Motor neuron (in vitro differentiated cells): Measurements from ENCODE around the gene FXYD1. TPM values are rescaled to one million over a fixed set of nuclear protein-coding genes. Genes with fewer than 3 reads are reported as not detected.

Experiments used
- ATAC-seq, 8 experiments: fragments of 200-7000 bp; cut with Tn5 transposase; replicated peaks in 6 of 8; 2 replicates each; pipeline ENCODE4 v1.8.0; 2021; ENCODE audit warnings: mild to moderate bottlenecking in 8 of 8, moderate library complexity in 8 of 8
- H3K27ac ChIP-seq, 2 donors: fragments of 250-450 bp; sonication (Bioruptor Pico); 2 replicates each; pipeline ENCODE4 v1.9.0; 2021; ENCODE audit warnings: antibody characterized with exemption in 2 of 2, mild to moderate bottlenecking in 2 of 2, moderate library complexity in 1 of 2
- H3K4me1 ChIP-seq, 2 donors: fragments of 250-450 bp; sonication (Bioruptor Pico); replicated peaks in 1 of 2; 2 replicates each; pipeline ENCODE4 v1.6.1; 2021; ENCODE audit warnings: antibody characterized with exemption in 2 of 2, mild to moderate bottlenecking in 2 of 2, moderate library complexity in 1 of 2
- H3K4me3 ChIP-seq, 5 donors: fragments of 250-450 bp; sonication (Bioruptor Pico); 2 replicates each; pipeline ENCODE4 v1.9.0; 2021; ENCODE audit warnings: antibody characterized with exemption in 5 of 5, mild to moderate bottlenecking in 5 of 5, moderate library complexity in 4 of 5
- WGBS, 10 experiments: fragments of 450-650 bp; shearing (Covaris generic); methylation state at CpG; one replicate each; pipeline ENCODE4 v1.0.0; 2022; 5-methylcytosine and 5-hydroxymethylcytosine counted together
- in situ Hi-C, 9 experiments: fragments of 400-800 bp; cut with MboI; loops; one replicate each; pipeline ENCODE4 v1.15.0; 2021; ENCODE audit warnings: low sequenced_read_pairs in 9 of 9, low pct_unique_long_range_greater_than_20kb in 2 of 9; ENCODE audit not compliant: unreplicated experiment in 9 of 9
- total RNA-seq, 8 experiments: library from RNA; unstranded; fragments of 300-600 nt; gene quantifications; 2 replicates each; pipeline versions ENCODE4 v1.2.3 to v1.2.4, GENCODE V29; 2022

Gene FXYD1
- 10 to 100 TPM in 2 of 8 experiments, 1 to 10 TPM in 6; 1.2 to 10.7 (median 3.1) TPM for total RNA-seq

DNA sequence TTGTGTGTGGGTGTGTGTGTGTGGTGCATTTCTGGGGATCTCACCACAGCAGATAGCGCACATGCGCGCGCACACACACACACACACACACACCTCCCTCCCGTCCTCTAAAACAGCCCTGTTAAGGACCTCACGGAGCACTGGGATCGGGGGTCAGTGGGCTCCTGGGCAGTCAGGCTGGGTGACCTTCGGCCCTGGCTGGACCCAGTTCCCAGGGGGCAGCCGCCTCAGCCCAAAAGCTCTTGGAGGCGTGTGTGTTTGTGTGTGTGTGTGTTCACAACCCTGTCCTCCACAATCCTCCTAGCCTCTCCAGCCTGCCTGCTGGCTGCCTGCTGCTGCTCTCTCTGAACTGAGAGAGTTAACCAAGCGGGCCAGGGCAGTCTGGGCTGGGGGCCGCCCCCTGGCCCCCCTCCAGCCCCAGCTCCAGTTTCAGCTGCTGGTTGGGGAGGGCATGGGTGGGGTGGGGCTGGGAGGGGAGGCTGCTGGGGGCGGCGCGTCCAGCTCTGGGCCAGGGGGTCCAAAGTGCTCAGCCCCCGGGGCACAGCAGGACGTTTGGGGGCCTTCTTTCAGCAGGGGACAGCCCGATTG, at the start of gene FXYD1:
FXYD1 (plus strand) TSS at position 520 of the 588 bp plus-strand sequence. CDS start 1,256 bp downstream, outside the sequence.
- H3K4me3 ChIP-seq, result peak within 1 kb of the TSS in 1 of 5 donors; percentile 1
- in situ Hi-C loops, result no loop called here

DNA sequence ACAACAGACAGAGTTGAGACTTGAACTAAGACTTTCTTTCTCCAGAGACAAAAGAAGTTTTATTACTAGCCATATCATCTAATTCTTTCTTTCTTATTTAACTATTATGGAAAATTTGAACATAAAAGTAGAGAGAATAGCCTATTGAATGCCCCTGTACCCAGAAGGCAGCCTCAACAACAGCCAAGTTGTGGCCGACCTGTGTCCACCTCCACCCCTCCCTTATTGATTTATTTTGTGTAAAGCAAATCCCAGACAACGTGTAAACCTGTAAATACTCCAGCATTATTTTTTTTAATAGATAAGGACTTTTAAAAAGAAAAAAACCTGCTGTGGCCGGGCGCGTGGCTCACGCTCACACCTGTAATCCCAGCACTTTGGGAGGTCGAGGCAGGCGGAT, 49.1 kb upstream of the FXYD1 start:
- in situ Hi-C loops, result no loop called here
- Histone ChIP-seq H3K4me3 (no peak overlapping the region), H3K4me1 (no peaks in the 10 kb centered on the region), H3K27ac (no peak overlapping the region)
- ATAC-seq, result no peak
- 40 to 92% (median 60%) methylated on average over 1 to 6 of the region's 8 CpGs; no CpG with 5 or more reads in 3 of the 10 experiments for WGBS, 10 experiments

More for the DNA sequence above, at the start of gene FXYD1:
- Histone ChIP-seq H3K27ac (peak within 1 kb of the TSS; percentile 13 to 53), H3K4me1 (peaks cover 49% of the 10 kb centered on the region in 2 donors)
- ATAC-seq, result peak in 2 of 8 experiments; percentile 1
- WGBS, 10 experiments, result 0 to 100% methylated on average over 1 of the region's 18 CpGs; no CpG with 5 or more reads in 8 of the 10 experiments

DNA sequence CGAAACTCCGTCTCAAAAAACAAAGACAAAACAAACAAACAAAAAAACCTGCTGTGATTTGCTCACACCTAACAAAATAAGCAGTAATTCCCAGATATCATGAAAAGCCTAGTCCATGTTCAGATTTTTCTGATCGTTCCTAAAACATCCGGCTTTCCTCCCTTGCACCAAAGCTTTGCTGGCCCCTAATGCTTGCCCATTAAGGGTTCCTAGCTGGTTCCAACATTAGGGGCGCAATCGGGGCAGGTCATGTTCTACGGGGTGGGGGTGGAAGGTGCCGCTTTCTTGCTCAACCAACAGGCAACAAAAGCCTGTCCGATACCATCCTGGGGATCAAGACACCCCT, 48.5 kb upstream of the FXYD1 start:
- no peak overlapping the region for H3K4me3 ChIP-seq
- H3K4me1 ChIP-seq, result no peaks in the 10 kb centered on the region
- H3K27ac ChIP-seq, result no peak overlapping the region
- ATAC-seq, result peak in 1 of 8 experiments; percentile 26
- 0 to 100% (median 33%) methylated on average over 1 to 7 of the region's 9 CpGs; no CpG with 5 or more reads in 3 of the 10 experiments for WGBS, 10 experiments
- in situ Hi-C loops, result no loop called here

DNA sequence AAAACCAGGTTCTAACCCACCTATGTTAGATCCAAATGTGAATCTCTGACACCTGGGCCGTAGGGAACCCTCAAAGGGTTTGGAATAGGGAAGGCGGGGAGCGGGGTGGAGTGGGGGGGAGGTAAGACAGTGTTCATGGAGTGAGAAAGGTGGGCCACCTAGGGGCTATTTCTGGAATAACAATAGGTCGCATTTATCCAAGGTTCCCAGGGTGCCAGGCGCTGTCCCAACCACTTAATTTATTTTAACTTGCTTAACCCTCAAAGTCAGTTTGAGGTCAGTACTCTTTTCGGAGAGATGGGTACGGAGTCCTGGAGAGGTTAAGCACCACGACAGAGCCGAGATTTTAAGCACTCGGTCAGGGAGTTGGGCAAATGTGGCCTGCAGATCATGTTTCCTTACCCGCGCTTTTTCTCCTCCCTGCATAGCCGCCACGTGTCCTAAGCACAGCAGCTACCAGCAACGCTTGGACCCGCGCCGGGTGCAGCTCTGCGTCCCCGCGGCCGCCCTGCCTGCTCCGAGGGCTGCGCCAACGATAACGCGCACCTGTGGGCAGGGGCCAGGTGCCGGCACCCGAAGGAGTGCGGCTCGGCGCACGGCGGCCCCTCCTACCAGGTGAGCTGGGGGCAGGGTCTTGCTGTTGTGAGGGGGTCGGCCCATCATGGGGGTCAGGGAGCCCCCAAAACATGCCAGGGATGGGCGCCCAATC, 48.0 kb upstream of the FXYD1 start:
- no peak overlapping the region for H3K27ac ChIP-seq
- in situ Hi-C loops, result no loop called here

DNA sequence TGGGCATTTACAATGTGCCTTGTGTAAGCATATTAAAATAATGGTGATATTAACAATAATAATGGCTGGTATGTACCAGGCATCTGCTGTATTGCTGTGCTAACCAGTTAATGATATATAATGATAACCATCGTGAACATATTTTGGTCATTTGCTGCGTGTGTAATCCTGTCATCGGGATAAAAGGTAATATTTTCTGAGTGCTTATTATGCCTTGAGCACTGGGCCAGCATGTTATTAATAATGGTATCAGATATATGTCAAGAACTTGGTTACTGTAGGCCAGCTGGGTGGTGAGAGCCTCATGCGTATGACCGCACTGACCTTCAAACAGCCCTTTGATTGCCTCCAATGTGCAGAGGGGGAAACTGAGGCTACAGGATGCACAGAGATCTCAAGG, 45.2 kb upstream of the FXYD1 start:
- Histone ChIP-seq H3K27ac (no peak overlapping the region), H3K4me1 (no peaks in the 10 kb centered on the region), H3K4me3 (no peak overlapping the region)
- WGBS, 10 experiments, result 59 to 100% (median 88%) methylated on average over 1 to 5 of the region's 5 CpGs
- no peak for ATAC-seq
- in situ Hi-C loops, result no loop called here

More for the DNA sequence above, 48.0 kb upstream of the FXYD1 start:
- WGBS, 10 experiments, result 0 to 60% (median 0%) methylated on average over 1 to 5 of the region's 36 CpGs; no CpG with 5 or more reads in 4 of the 10 experiments
- Histone ChIP-seq H3K4me3 (no peak overlapping the region), H3K4me1 (no peaks in the 10 kb centered on the region)
- ATAC-seq, result peak; percentile 55 to 98 (median 67)

DNA sequence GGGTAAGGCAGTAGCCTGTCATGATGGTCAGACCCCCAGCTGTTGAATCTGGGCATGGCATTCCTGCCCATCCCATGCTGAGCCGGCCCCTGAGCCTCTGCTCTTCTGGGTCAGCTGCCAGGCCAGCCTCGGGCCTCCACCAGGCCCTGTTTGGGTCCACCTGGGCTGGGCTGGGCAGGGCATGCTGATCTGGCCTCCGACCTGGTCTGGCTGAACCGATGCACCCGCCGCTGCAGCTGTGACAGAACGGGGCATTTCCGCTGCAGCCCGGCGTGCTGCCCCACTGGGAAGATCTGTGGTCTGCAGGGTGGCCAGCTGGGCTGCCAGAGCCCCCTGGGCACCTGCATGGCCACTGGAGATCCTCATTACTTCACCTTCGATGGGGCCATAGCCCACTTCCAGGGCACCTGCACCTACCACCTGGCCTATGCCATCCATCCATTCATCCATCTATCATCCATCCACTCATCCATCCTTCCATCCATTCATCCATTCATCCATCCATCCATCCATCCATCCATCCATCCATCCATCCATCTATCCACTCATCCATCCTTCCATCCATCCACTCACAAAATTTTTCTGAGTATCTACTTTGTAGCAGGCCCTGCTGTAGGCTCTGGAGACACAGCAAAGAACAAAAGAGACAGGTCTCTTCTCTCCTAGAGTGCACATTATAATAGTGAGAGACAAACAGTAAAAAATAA, 44.5 kb upstream of the FXYD1 start:
- Histone ChIP-seq H3K4me1 (no peaks in the 10 kb centered on the region), H3K4me3 (no peak overlapping the region), H3K27ac (no peak overlapping the region)
- WGBS, 10 experiments, result 60 to 100% (median 80%) methylated on average over 1 to 3 of the region's 11 CpGs; no CpG with 5 or more reads in 5 of the 10 experiments
- ATAC-seq, result no peak
- in situ Hi-C loops, result no loop called here

DNA sequence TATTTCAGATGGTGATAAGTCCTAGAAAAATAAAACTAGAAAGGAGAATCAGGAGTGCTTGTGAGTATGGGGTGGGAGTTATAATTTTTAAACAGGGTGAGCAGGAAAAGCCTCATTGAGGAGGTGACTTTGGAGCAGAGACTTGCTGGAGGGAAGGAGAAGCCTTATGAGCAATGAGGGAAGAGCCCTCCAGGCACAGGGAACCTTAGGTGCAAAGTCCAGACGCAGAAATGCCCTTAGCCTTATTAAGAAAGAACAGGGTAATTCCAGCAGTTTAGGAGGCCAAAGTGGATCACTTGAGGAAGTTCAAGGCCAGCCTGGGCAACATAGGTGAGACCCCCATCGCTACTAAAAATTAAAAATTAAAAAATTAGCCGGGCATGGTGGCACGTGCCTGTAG, 44.0 kb upstream of the FXYD1 start:
- no peak for ATAC-seq
- H3K4me1 ChIP-seq, result no peaks in the 10 kb centered on the region
- WGBS, 10 experiments, result 36 to 100% (median 90%) methylated on average over 1 to 4 of the region's 4 CpGs; no CpG with 5 or more reads in 1 of the 10 experiments
- H3K27ac ChIP-seq, result no peak overlapping the region
- no peak overlapping the region for H3K4me3 ChIP-seq
- in situ Hi-C loops, result no loop called here

DNA sequence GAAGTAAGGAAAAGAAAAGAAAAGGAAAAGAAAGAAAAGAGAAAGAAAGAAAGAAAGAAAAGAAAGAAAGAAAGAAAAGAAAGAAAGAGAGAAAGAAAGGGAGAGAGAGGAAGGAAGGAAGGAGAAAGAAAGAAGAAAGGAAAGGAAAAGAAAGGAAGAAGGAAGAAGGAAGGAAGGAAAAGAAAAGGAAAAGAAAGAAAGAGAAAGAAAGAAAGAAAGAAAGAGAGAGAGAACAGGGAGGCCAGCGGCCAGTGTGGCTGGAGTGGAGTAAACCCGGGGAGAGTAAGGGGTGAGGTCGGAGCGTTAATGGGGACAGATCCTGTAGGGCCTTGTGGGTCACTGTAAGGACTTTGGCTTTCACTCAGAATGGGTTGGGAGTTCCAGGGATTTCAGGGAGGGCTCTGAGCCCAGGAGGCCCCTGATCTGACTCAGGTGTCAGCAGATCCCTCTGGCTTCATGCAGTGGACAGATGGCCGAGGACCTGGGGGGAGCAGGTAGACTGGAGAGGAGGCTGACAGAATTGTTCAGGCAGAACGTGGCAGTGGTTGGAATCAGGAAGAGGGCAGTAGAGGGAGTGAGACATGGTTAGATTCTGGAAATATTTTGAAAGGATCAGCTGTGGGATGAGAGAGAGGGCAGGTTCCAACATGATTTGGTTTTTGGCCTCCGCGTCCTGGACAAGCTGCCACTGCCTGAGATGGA, 42.8 kb upstream of the FXYD1 start:
- WGBS, 10 experiments, result 44 to 94% (median 65%) methylated on average over 3 to 8 of the region's 8 CpGs
- H3K27ac ChIP-seq, result no peak overlapping the region
- no peak for ATAC-seq
- in situ Hi-C loops, result no loop called here
- no peaks in the 10 kb centered on the region for H3K4me1 ChIP-seq
- H3K4me3 ChIP-seq, result no peak overlapping the region

DNA sequence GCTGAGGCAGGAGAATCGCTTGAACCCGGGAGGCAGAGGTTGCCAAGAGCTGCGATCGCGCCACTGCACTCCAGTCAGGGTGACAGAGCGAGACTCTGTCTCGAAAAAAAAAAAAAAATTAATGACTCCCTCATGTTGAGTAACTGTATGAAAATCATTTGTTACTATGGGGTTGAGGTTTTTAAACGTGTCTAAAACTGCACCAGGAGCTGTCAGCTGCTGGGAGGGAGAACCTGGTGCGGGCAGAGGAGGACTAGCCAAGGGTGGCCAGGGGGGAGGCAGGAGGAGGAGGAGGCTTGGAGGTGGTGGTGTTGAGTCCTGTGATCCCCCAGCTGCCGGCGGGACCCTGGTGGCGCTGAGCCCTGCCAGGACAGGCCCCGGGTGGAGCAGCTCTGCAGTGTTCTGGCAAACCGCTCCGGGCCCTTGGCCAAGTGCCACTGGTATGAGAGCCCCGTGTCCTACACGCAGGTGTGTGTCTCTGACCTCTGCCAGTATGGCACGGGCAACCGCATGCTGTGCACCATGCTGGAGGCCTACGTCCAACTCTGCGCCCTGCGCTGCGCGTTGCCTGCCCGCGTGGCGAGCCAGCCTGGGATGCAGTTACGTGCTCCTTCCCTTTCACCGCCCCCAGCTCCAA, 40.1 kb upstream of the FXYD1 start:
- in situ Hi-C loops, result no loop called here
- H3K4me3 ChIP-seq, result no peak overlapping the region
- H3K4me1 ChIP-seq, result no peaks in the 10 kb centered on the region
- H3K27ac ChIP-seq, result no peak overlapping the region
- 17 to 95% (median 58%) methylated on average over 1 to 22 of the region's 29 CpGs; no CpG with 5 or more reads in 2 of the 10 experiments for WGBS, 10 experiments
- no peak for ATAC-seq

DNA sequence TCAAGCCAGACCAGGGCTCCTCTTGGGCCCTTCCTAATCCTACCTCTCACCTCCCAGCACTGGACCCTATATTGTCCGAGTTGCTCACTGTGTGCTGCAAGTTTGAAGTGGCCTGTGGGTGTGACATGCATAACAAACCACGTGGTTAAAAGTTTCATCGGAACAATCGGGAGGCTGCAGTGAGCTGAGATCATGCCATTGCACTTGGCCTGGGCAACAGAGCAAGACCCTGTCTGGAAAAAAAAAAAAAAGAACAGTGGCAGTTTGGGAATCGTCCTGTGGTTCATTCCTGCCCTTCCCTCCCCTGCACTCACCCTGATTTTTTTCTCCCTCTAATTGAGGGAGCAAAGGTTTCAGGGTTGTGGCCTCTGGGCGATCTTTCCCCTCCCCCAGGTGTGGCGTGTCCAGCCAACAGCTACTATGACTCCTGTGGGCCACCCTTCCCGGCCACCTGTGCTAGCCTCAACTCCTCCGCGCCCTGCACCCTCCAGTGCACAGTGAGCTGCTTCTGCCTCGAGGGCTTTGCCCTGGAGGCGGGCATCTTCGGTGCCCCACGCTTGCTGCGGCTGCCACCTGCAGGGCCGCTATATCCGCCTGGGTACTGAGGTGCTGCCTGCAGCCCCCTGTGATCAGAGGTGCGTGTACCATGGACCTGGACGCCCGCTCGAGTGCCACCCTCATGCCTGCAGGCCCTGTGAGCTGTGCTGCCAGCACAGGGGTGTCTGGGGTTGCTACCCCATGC, 39.3 kb upstream of the FXYD1 start:
- no peak overlapping the region for H3K4me3 ChIP-seq
- WGBS, 10 experiments, result 60 to 80% (median 75%) methylated on average over 1 to 7 of the region's 21 CpGs; no CpG with 5 or more reads in 5 of the 10 experiments
- H3K4me1 ChIP-seq, result no peaks in the 10 kb centered on the region
- ATAC-seq, result no peak
- in situ Hi-C loops, result no loop called here
- no peak overlapping the region for H3K27ac ChIP-seq

DNA sequence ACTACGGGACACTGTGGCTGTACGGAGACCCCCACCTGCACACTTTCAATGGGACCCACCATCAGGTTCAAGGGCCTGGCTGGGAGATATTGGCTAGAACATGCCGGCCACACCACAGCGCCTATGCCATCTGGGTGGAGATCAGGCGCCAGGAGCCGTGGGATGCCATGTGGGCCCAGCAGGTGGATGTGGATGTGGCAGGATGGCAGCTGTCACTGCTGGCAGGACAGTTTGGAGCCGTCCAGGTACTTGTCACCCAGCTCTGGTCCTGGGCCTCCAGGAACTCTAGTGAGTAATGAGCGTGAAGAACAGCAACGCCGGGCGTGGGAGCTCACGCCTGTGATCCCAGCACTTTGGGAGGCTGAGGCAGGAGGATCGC, 38.7 kb upstream of the FXYD1 start:
- in situ Hi-C loops, result no loop called here
- no peaks in the 10 kb centered on the region for H3K4me1 ChIP-seq
- ATAC-seq, result no peak
- WGBS, 10 experiments, result 60 to 100% (median 85%) methylated on average over 1 to 5 of the region's 13 CpGs; no CpG with 5 or more reads in 2 of the 10 experiments
- H3K27ac ChIP-seq, result no peak overlapping the region
- no peak overlapping the region for H3K4me3 ChIP-seq
